ENCODE measurements around the gene FBXL14. TPM values are rescaled to one million over a fixed set of nuclear protein-coding genes. Genes with fewer than 3 reads are reported as not detected.

The FBXL14 gene
- polyA plus RNA-seq, 1 of the 3 experiments (the other 2 are of a cell fraction), result 11.3 TPM

- Histone ChIP-seq H3K27me3 (ENCODE audit: insufficient read depth) (no peaks in the 10 kb centered on the region), H4K20me1 (ENCODE audit: insufficient read depth) (peaks cover 16% of the 10 kb centered on the region), H3K9ac (no peak overlapping the region), H3K4me3 (ENCODE audit: low read depth in 2 of 2, low read length in 1 of 2) (no peak overlapping the region), H3K79me2 (ENCODE audit: insufficient read depth) (peaks cover 21% of the 10 kb centered on the region), H3K36me3 (replicated peaks in 1 of 2; ENCODE audit: control insufficient read depth in 1 of 2, insufficient read depth in 2 of 2, low read length in 1 of 2) (peaks cover 0 to 19% of the 10 kb centered on the region in 2 experiments), H3K27ac (ENCODE audit: low read depth in 2 of 2, low read length in 1 of 2) (no peak overlapping the region), H3K4me1 (ENCODE audit: control insufficient read depth in 1 of 2, insufficient read depth in 2 of 2, low read depth in 1 of 2, low read length in 1 of 2) (peaks cover 15 to 28% of the 10 kb centered on the region in 2 experiments), H3K9me3 (no peaks in the 10 kb centered on the region), H3K4me2 (no peak overlapping the region; the same call in 1 of the 2 replicates), H2AFZ (ENCODE audit: low read depth) (no peak overlapping the region), H3K9me2 (no peaks in the 10 kb centered on the region), H3F3A (replicated peaks; ENCODE audit: insufficient read depth) (peaks cover 10% of the 10 kb centered on the region)
- ChIA-PET POLR2A (interaction anchor here (1.0 kb wide), 1 partner anchor 11 kb away, joined by 4 read pairs; the partner anchor contains the start of gene WNT5B), CTCF (interaction anchor here (1.1 to 4.3 kb wide), 6 partner anchors 9 to 299 kb away, joined by 3 to 33 read pairs (median 6); no protein-coding TSS in a partner anchor)
- 88% methylated on average over 18 of the region's 18 CpGs for WGBS (ENCODE audit: low lambda C conversion rate)
- no peak for DNase-seq
- TF ChIP-seq, protein P1, sequence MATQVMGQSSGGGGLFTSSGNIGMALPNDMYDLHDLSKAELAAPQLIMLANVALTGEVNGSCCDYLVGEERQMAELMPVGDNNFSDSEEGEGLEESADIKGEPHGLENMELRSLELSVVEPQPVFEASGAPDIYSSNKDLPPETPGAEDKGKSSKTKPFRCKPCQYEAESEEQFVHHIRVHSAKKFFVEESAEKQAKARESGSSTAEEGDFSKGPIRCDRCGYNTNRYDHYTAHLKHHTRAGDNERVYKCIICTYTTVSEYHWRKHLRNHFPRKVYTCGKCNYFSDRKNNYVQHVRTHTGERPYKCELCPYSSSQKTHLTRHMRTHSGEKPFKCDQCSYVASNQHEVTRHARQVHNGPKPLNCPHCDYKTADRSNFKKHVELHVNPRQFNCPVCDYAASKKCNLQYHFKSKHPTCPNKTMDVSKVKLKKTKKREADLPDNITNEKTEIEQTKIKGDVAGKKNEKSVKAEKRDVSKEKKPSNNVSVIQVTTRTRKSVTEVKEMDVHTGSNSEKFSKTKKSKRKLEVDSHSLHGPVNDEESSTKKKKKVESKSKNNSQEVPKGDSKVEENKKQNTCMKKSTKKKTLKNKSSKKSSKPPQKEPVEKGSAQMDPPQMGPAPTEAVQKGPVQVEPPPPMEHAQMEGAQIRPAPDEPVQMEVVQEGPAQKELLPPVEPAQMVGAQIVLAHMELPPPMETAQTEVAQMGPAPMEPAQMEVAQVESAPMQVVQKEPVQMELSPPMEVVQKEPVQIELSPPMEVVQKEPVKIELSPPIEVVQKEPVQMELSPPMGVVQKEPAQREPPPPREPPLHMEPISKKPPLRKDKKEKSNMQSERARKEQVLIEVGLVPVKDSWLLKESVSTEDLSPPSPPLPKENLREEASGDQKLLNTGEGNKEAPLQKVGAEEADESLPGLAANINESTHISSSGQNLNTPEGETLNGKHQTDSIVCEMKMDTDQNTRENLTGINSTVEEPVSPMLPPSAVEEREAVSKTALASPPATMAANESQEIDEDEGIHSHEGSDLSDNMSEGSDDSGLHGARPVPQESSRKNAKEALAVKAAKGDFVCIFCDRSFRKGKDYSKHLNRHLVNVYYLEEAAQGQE (IDR thresholded peaks at IDR 0.05; ENCODE audit: low read depth, low read length), result no peak
- TF ChIP-seq, protein P2, sequence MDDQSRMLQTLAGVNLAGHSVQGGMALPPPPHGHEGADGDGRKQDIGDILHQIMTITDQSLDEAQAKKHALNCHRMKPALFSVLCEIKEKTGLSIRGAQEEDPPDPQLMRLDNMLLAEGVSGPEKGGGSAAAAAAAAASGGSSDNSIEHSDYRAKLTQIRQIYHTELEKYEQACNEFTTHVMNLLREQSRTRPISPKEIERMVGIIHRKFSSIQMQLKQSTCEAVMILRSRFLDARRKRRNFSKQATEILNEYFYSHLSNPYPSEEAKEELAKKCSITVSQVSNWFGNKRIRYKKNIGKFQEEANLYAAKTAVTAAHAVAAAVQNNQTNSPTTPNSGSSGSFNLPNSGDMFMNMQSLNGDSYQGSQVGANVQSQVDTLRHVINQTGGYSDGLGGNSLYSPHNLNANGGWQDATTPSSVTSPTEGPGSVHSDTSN (IDR thresholded peaks at IDR 0.05), result no peak
- no peak for TF ChIP-seq MEF2A (IDR thresholded peaks at IDR 0.05; ENCODE audit: borderline replicate concordance, low read depth)
These were observed 46.2 kb upstream of the FBXL14 start for GRCh38 chr12:1640328-1641234.

- ChIA-PET CTCF (interaction anchor here (1.4 to 4.3 kb wide), 4 partner anchors 9 to 301 kb away, joined by 3 to 33 read pairs (median 7); no protein-coding TSS in a partner anchor), POLR2A (no interaction called here)
- Histone ChIP-seq H3K9me3 (no peaks in the 10 kb centered on the region), H3K4me1 (ENCODE audit: control insufficient read depth in 1 of 2, insufficient read depth in 2 of 2, low read depth in 1 of 2, low read length in 1 of 2) (peaks cover 8 to 21% of the 10 kb centered on the region in 2 experiments), H2AFZ (ENCODE audit: low read depth) (no peak overlapping the region), H3K9ac (no peak overlapping the region), H3K36me3 (replicated peaks in 1 of 2; ENCODE audit: control insufficient read depth in 1 of 2, insufficient read depth in 2 of 2, low read length in 1 of 2) (peaks cover 0 to 24% of the 10 kb centered on the region in 2 experiments), H3K27me3 (ENCODE audit: insufficient read depth) (no peaks in the 10 kb centered on the region), H3F3A (replicated peaks; ENCODE audit: insufficient read depth) (peaks cover 8% of the 10 kb centered on the region), H3K4me3 (ENCODE audit: low read depth in 2 of 2, low read length in 1 of 2) (no peak overlapping the region), H3K4me2 (no peak overlapping the region), H3K9me2 (no peaks in the 10 kb centered on the region), H3K79me2 (ENCODE audit: insufficient read depth) (peaks cover 16% of the 10 kb centered on the region; the same call in 1 of the 2 replicates), H3K27ac (ENCODE audit: low read depth in 2 of 2, low read length in 1 of 2) (no peak overlapping the region), H4K20me1 (ENCODE audit: insufficient read depth) (peaks cover 8% of the 10 kb centered on the region)
- 92% methylated on average over 17 of the region's 40 CpGs for WGBS (ENCODE audit: low lambda C conversion rate)
- TF ChIP-seq USF1 (IDR thresholded peaks at IDR 0.05; ENCODE audit: borderline replicate concordance, low read depth), result no peak
- TF ChIP-seq RAD21 (IDR thresholded peaks at IDR 0.05; ENCODE audit: low read length), result no peak
- TF ChIP-seq SIN3A (IDR thresholded peaks at IDR 0.05; ENCODE audit: borderline replicate concordance, low read depth, low read length), result no peak
- no peak for TF ChIP-seq NFIC (IDR thresholded peaks at IDR 0.05; ENCODE audit: borderline replicate concordance)
- TF ChIP-seq MAX (IDR thresholded peaks at IDR 0.05; ENCODE audit: low read depth), result no peak
- TF ChIP-seq EP300 (IDR thresholded peaks at IDR 0.05; ENCODE audit: borderline replicate concordance in 1 of 2, low read depth in 1 of 2, low read length in 1 of 2), result no peak
- no peak for TF ChIP-seq IRF3 (IDR thresholded peaks at IDR 0.05; ENCODE audit: low read depth, low read length)
- TF ChIP-seq JUND (IDR thresholded peaks at IDR 0.05), result no peak
- TF ChIP-seq MEF2A (IDR thresholded peaks at IDR 0.05; ENCODE audit: borderline replicate concordance, low read depth), result no peak
- no peak for DNase-seq
These were observed 45.2 kb upstream of the FBXL14 start for GRCh38 chr12:1639538-1639937.
